NK-92 treated with Interleukin-12 subunit alpha and Interleukin-12 subunit beta, amount 100 ng/mL, for 24 hours (cell line): ENCODE measurements around the gene ZNF296.

Experiments used
- DNase-seq: peaks from one replicate; lab custom pipeline; 2025; lab: John Stamatoyannopoulos, UW

Gene ZNF296

GRCh38 chr19:45023048-45023447 lies 53.2 kb downstream of the ZNF296 start:
- DNase-seq, result no peak

- DNase-seq, result no peak
These were observed 54.3 kb downstream of the ZNF296 start for GRCh38 chr19:45021971-45022370.
